HG02798 (cell line): ENCODE measurements around the gene RIMS4.

ENCODE experiments used
- ATAC-seq: cut with Tn5 transposase; IDR thresholded peaks from one replicate; pipeline ENCODE4 v1.9.1; 2021; ENCODE audit warnings: mild to moderate bottlenecking; ENCODE audit not compliant: unreplicated experiment, poor library complexity

Gene RIMS4

GRCh38 chr20:44799691-44800090, 10.7 kb downstream of the RIMS4 start:
- no peak for ATAC-seq

GRCh38 chr20:44796758-44797457, 13.4 kb downstream of the RIMS4 start:
- ATAC-seq = no peak

DNA sequence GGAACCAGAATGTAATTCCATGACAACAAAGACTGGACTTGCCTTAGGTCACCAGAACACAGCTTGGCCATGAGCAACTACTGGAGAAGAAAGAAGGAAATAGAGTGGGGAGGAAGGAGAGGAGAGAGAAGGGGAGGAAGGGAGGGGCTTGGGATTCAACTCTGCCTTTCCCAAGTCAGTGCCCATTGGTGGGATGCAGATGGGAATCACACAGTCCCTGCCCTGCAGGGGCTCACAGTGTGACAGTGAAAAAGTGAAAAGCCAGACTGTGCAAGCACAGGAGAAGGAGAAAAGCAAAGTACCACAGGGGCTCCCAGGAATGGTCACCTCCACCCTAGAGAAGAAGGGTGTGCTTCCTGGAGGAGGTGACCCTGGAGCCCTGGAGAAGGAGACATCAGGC, 14.0 kb downstream of the RIMS4 start:
- no peak for ATAC-seq

- no peak for ATAC-seq
Measured at GRCh38 chr20:44795836-44796235, 14.5 kb downstream of the RIMS4 start.

- no peak for ATAC-seq
Measured at GRCh38 chr20:44792796-44793195, 17.6 kb downstream of the RIMS4 start.

DNA sequence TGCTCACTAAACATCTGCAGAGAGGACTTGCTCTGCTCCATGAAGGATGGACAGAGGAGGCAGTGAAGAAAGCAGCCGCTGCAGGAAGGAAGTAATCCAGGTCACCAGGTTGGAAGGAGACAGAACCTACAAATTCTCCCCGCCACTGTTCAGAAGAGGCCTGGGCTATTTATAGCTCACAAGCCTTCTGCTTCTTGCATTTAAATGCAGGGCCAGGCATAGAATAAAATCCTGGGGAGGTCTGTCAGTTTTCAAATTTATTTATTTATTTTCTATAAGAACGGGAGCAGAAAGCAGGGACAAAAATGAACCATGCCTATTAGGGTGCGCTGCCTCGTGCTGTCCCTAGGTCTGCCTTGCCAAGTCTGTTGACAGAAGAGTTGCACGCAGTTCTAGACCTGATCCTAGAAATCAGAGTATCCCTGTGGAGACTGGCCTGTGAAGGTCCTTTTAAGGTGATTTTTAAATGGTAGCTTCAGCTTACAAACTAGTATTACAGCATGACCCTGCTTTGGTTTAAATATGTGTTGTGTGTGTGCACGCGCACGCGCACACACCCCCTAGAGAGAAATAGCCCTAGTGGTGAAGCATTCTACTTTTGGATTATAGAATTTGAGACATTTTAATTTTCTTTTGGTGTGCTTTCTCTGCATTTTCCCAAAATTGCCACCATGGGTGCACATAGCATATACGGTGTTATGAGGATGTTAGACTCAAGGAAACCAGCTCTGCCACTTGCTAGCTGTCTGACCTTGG, 19.5 kb downstream of the RIMS4 start:
- ATAC-seq = no peak

DNA sequence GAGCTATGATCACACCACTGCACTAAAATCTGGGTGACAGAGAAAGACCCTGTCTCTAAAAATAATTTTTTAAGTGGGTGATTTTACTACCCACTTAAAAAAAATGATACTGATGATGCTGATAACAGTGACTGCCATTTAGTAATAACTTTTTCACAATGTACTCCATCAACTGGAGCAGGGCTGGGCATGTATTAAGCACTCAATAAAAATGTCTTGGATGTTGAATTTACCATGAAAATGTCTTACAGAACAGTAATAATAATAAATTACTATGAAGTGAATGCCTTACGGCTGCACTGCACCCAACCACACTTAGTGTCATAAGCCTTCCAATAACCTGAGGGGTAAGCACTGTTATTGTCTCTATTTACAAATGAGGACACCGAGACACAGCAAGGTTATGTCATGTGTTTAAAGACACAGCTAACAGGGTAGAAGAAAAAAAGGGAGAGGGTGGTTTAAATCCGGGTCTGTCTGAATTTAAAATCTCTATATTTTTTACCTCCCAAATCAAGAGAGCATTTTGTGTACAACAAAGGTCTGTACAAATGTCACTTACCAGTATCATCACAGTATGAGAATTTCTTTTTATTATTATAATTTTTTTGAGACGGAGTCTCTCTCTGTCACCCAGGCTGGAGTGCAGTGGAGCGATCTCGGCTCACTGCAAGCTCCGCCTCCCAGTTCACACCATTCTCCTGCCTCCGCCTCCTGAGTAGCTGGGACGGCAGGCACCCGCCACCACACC, 21.5 kb downstream of the RIMS4 start:
- no peak for ATAC-seq

DNA sequence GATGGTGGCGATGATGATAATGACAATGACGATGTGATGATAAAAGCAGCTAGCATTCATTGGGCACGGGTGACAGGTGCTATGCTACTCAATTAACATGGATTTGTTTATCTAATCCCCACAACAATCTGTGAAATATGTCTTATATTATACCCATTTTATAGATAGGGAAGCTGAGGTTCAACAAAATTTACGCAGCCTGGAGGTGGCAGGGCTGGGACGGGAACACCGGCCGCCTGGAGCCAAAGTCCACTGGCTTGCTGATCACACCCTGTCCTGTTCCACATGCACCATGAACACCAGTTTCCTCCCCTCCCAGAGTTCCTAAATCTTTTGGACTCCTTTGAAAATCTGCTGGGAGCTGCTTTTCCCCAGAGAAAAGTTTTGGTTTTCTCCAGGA, 23.0 kb downstream of the RIMS4 start:
- ATAC-seq = no peak

GRCh38 chr20:44785768-44786167, 24.6 kb downstream of the RIMS4 start:
- ATAC-seq = no peak

GRCh38 chr20:44784688-44785087, 25.7 kb downstream of the RIMS4 start:
- ATAC-seq = no peak

- no peak for ATAC-seq
Measured at GRCh38 chr20:44781791-44782190, 28.6 kb downstream of the RIMS4 start.

GRCh38 chr20:44781118-44781517, 29.2 kb downstream of the RIMS4 start:
- no peak for ATAC-seq

DNA sequence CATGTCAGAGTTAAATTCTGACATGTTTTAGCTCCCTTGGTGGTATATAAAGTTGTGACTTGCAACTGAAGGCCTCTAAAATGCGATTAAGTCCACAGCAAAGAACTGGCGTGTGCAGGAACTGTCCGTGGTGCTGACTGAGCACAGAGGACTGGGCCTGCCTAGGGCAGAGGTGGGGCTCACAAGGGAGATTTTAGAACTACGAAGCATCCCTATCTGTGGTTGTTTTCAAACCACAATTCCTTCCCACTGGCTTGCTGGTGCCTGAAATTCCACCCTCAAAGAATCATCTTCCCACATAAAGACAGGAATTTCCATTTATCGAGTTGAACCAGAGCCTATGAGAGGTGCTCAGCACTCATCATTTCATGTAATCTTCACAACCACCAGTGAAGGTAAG, 30.1 kb downstream of the RIMS4 start:
- ATAC-seq = no peak

DNA sequence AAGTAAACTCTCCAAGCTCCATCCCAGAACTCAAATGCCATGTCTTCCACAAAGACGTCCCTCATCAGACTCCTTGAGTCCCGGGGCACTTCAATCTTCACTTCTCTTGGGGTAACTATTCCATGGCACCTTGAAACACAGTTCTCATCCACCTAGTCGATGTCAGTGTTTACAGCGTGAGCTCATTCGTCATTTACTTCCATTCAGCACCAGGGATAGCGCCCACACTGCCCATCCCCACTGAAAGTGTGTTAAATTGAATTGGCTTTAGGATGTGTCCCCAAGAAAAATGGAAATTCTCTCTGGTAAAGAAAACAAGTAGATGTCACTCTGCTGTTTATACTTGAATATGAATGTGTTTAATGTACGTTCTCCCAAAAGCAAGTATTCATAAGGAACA, 33.4 kb downstream of the RIMS4 start:
- no peak for ATAC-seq

- ATAC-seq = no peak
Measured at GRCh38 chr20:44773070-44773829, 37.1 kb downstream of the RIMS4 start.

GRCh38 chr20:44772636-44773035, 37.7 kb downstream of the RIMS4 start:
- ATAC-seq = no peak

DNA sequence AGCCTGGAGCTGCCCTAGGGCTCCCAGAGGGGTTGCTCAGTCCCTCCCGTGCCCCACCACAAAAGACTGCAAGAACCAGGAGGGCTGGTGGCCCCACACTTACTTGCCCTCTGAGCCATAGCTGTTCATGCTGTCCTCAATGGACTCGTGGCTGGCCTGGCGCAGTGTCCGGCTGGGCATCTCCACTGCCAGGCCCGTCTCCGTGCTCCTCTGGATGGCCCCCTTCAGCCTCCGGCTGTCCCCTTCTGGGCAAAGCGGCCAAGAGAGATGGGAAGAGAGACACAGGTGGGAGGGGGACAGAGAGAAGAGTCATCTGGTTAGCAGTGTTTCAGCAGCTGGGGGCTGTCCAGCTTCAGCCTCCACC, 39.2 kb downstream of the RIMS4 start:
- no peak for ATAC-seq

GRCh38 chr20:44770484-44771171, 39.7 kb downstream of the RIMS4 start:
- ATAC-seq = no peak

- no peak for ATAC-seq
Measured at GRCh38 chr20:44769481-44769863, 40.9 kb downstream of the RIMS4 start.

GRCh38 chr20:44768854-44769480, 41.4 kb downstream of the RIMS4 start:
- ATAC-seq = no peak
